22Rv1 (cell line): ENCODE data around the gene ALDH18A1.

ENCODE experiments used
- H3K27ac ChIP-seq: fragments of 450-650 bp; 2 replicates; pipeline ENCODE4 v1.5.1; 2017
- CTCF ChIP-seq: fragments of 450-650 bp; IDR thresholded peaks from 2 replicates; pipeline ENCODE4 v1.5.1; 2017; ENCODE audit warnings: mild to moderate bottlenecking
- ZFX ChIP-seq: fragments of 450-650 bp; IDR thresholded peaks from 2 replicates; pipeline ENCODE4 v1.6.1; 2017; ENCODE audit warnings: antibody characterized with exemption, borderline replicate concordance

ALDH18A1 gene

GRCh38 chr10:95562341-95562965, 94.1 kb downstream of the ALDH18A1 start:
- TF ChIP-seq ZFX (no peak), CTCF (no peak)
- no peak overlapping the region for H3K27ac ChIP-seq

DNA sequence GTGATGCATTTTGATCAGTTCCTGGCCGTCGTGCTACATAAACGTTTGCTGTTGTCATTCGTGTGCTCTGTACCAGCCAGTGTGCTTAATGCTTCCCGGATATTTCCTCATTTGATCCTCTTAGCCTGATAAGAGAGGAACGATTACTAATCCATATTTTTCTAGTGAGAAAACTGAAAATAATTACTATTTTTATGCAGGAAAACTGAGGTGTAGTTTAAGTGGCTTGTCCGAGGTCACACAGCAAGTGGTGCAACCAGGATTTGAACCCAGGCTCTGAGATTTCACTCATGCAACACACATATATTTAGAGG, 94.7 kb downstream of the ALDH18A1 start:
- no peak for TF ChIP-seq ZFX
- TF ChIP-seq CTCF: no peak
- H3K27ac ChIP-seq: 0 out of 2 replicates have a peak overlapping the region, but pooled peaks have one; percentile 75

DNA sequence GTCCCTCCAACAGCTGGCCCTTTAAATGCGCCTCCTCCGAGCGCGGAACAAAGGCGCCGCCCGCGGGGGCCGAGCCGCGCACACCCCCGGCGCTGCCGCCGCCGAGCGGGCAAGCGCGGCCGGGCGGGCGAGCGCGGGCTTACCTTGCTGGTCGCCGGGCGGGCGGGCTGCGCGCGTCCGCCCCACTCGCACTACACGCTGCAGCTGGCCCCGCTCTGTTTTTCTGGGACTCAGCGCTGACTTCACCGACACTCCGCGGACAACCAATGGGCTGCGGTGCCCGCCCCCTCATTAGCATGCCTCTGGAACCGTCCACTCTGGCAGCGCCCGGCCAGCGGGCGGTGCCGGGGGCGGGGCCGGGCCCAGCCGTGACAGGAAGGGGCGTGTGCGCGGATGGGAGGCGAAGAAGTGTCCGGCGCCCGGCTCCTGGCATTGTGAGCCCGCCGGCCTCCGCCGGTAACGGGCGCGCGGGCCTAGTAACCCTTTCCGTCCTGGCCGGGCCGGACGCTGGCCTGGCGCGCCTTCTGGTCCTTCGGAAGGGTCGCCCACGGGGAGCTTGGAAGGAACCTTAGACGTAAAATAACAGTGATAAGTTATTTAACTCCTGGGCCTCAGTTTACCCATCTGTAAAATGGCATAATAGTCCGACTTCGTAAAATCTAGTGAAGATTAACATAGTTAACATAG, 95.2 kb downstream of the ALDH18A1 start, which contains the start of gene SORBS1:
Gene SORBS1 (minus strand): TSS at position 195 of the 687 bp plus-strand sequence. CDS start 120,236 bp downstream, outside the sequence.
- H3K27ac ChIP-seq: peak within 1 kb of the TSS; percentile 75
- TF ChIP-seq ZFX (no peak), CTCF (peak; percentile 11; the same call in 1 of the 2 replicates)

DNA sequence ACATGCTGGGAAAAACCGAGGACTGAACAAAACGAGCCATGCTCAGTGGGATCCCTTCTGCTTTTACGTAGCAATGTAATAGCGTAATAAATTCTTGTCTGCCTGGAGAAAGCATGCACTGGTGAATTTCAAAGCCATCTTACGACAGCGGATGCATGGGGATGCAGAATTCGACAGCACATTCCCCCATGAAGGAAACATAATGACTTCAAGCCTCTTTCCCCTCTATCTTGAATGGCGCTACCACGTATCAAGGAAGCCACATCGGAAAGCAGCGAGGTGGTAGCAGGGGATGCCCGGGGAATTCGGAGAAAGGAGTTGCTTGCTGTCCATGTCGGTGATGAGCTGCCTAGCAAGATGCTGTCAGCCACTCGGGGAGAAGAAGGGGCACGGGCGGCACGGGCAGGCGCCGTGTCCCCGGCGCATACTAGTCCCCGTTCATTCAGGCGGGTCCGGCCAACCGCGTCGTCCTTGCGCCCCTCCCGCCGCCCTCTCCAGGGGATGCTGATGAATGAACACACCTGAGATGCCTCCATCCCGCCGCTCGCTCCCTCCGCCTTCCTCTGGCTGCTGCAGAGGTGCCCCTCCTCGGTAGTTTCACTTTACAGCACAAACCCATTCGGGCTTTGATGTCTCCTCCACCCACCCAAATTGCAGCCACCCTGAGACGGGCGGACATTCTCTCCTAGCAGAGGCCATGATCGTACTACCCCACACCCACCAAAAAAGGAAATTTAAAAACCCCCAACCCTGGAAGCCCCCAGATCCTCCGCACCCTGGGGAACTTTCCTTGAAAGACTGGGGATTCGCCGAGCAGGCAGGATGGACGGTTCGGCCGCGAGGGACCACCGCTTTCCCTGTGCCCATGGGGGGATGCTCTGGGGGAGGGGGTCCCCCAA, 96.0 kb downstream of the ALDH18A1 start:
- peak overlapping the region; percentile 75 for H3K27ac ChIP-seq
- no peak for TF ChIP-seq ZFX
- TF ChIP-seq CTCF: no peak

- H3K27ac ChIP-seq: no peak overlapping the region
- TF ChIP-seq CTCF (no peak), ZFX (no peak)
These were observed 96.6 kb downstream of the ALDH18A1 start for GRCh38 chr10:95559896-95560277.

DNA sequence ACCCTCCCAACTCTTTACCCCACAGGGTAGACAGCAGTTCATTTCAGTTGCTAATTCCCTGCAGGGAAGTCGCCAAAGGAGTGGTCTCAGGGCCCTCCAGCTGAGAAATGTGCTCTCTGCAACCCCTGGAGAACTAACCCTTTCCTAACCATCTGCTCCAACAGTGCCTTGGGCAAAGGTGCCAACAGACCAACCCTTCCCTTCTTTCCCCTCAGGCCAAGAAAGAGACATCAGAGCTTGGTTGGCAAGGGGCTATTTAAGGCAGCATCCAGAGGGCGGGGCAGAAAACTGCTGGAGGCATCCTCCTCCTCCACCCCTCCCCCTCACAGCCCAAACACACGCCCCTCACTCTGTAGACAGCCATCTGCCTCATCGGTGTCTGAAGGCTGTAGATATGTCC, 97.0 kb downstream of the ALDH18A1 start:
- H3K27ac ChIP-seq: no peak overlapping the region
- TF ChIP-seq CTCF (no peak), ZFX (no peak)
